GM23338 (cell line): ENCODE results near the gene PKM. TPM values are rescaled to one million over a fixed set of nuclear protein-coding genes. Genes with fewer than 3 reads are reported as not detected.

Experiments used
- ATAC-seq: fragments of 200-7000 bp; cut with Tn5 transposase; 3 replicates; pipeline ENCODE4 v1.9.1; 2020
- DNase-seq: peaks from one replicate; pipeline ENCODE4 v3.0.0-alpha.2; 2015; ENCODE audit warnings: low spot score
- H2AFZ ChIP-seq: fragments of 200-600 bp; sonication (generic); 2 replicates; pipeline ENCODE4 v1.8.0; 2016; ENCODE audit warnings: antibody characterized with exemption, mild to moderate bottlenecking, moderate library complexity
- H3F3A ChIP-seq: fragments of 200-600 bp; sonication (generic); replicated peaks from 2 replicates; pipeline ENCODE4 v1.8.0; 2017; ENCODE audit warnings: antibody characterized with exemption, mixed run types, low read depth
- H3K27ac ChIP-seq: fragments of 200-600 bp; sonication (generic); 2 replicates; pipeline ENCODE4 v1.6.1; 2016; ENCODE audit warnings: low read depth
- H3K27me3 ChIP-seq: fragments of 200-600 bp; sonication (generic); 2 replicates; pipeline ENCODE4 v1.8.0; 2016; ENCODE audit warnings: mild to moderate bottlenecking, mixed run types, moderate library complexity; ENCODE audit not compliant: insufficient read depth
- H3K36me3 ChIP-seq: fragments of 200-600 bp; sonication (generic); 2 replicates; pipeline ENCODE4 v1.8.0; 2016; ENCODE audit warnings: mild to moderate bottlenecking; ENCODE audit not compliant: insufficient read depth
- H3K4me1 ChIP-seq: fragments of 200-600 bp; sonication (generic); 2 replicates; pipeline ENCODE4 v1.8.0; 2016; ENCODE audit warnings: mild to moderate bottlenecking, moderate library complexity; ENCODE audit not compliant: insufficient read depth
- H3K4me2 ChIP-seq: fragments of 200-600 bp; sonication (generic); 2 replicates; pipeline ENCODE4 v1.7.1; 2017; ENCODE audit warnings: mixed run types
- H3K4me3 ChIP-seq: fragments of 200-600 bp; sonication (generic); 2 replicates; pipeline ENCODE4 v1.6.1; 2016; ENCODE audit warnings: mixed run types
- H3K79me2 ChIP-seq: fragments of 200-600 bp; sonication (generic); replicated peaks from 2 replicates; pipeline ENCODE4 v1.8.0; 2017; ENCODE audit warnings: mild to moderate bottlenecking; ENCODE audit not compliant: insufficient read depth
- H3K9me2 ChIP-seq: fragments of 200-600 bp; sonication (generic); 2 replicates; pipeline ENCODE4 v1.8.0; 2017; ENCODE audit not compliant: insufficient read depth
- H4K20me1 ChIP-seq: fragments of 200-600 bp; sonication (generic); replicated peaks from 2 replicates; pipeline ENCODE4 v1.8.0; 2017; ENCODE audit warnings: mild to moderate bottlenecking; ENCODE audit not compliant: insufficient read depth
- H3K27ac Mint-ChIP-seq: 2 replicates; pipeline ENCODE4 v1.8.0; 2020; ENCODE audit warnings: inconsistent platforms, mild to moderate bottlenecking, moderate library complexity, mixed read lengths
- H3K27me3 Mint-ChIP-seq: 3 replicates; pipeline ENCODE4 v1.8.0; 2022; ENCODE audit warnings: low read depth, mild to moderate bottlenecking, moderate library complexity, mixed read lengths, inconsistent platforms; ENCODE audit not compliant: insufficient read depth, poor library complexity
- H3K36me3 Mint-ChIP-seq: 3 replicates; pipeline ENCODE4 v1.8.0; 2021; ENCODE audit warnings: low read depth, mild to moderate bottlenecking, inconsistent platforms, moderate library complexity, mixed read lengths
- H3K4me1 Mint-ChIP-seq: 3 replicates; pipeline ENCODE4 v1.8.0; 2020; ENCODE audit warnings: mild to moderate bottlenecking, inconsistent platforms, mixed read lengths
- H3K4me3 Mint-ChIP-seq: 3 replicates; pipeline ENCODE4 v1.8.0; 2021; ENCODE audit warnings: moderate library complexity, mild to moderate bottlenecking, inconsistent platforms, mixed read lengths
- H3K9me3 Mint-ChIP-seq: 3 replicates; pipeline ENCODE4 v1.8.0; 2020; ENCODE audit warnings: moderate library complexity, mild to moderate bottlenecking, inconsistent platforms, mixed read lengths
- CREB1 ChIP-seq: fragments of 250-450 bp; sonication (Bioruptor Pico); IDR thresholded peaks from 2 replicates; pipeline ENCODE4 v1.5.0; 2020; ENCODE audit warnings: low read depth, mild to moderate bottlenecking, moderate library complexity
- CTCF ChIP-seq, 2 experiments: fragments of 200-600 bp in 1 of 2; sonication (generic) in 1 of 2; conservative IDR thresholded peaks; 2 replicates each; pipeline versions ENCODE4 v1.5.1 to v1.6.1; 2016 to 2017; ENCODE audit warnings: antibody characterized with exemption in 2 of 2, low read depth in 2 of 2, mild to moderate bottlenecking in 2 of 2, moderate library complexity in 1 of 2
- ETS1 ChIP-seq: IDR thresholded peaks from 2 replicates; pipeline ENCODE4 v1.6.1; 2016; ENCODE audit warnings: antibody characterized with exemption
- EZH2 ChIP-seq: fragments of 200-600 bp; sonication (generic); IDR thresholded peaks from one replicate; pipeline ENCODE4 v1.8.0; 2017; ENCODE audit warnings: antibody characterized with exemption, mild to moderate bottlenecking, low read depth; ENCODE audit not compliant: unreplicated experiment
- EZH2phosphoT487 ChIP-seq: fragments of 200-600 bp; sonication (generic); IDR thresholded peaks from one replicate; pipeline ENCODE4 v1.8.1; 2018; ENCODE audit warnings: antibody characterized with exemption; ENCODE audit not compliant: unreplicated experiment
- JUNB ChIP-seq: IDR thresholded peaks from one replicate; pipeline ENCODE4 v1.6.1; 2016; ENCODE audit warnings: antibody characterized with exemption; ENCODE audit not compliant: unreplicated experiment
- NANOG ChIP-seq: IDR thresholded peaks from 2 replicates; pipeline ENCODE4 v1.6.1; 2016; ENCODE audit warnings: antibody characterized with exemption, borderline replicate concordance
- POLR2AphosphoS5 ChIP-seq: IDR thresholded peaks from 2 replicates; pipeline ENCODE4 v1.6.1; 2016; ENCODE audit warnings: antibody characterized with exemption, low read depth
- STAT1 ChIP-seq: IDR thresholded peaks from one replicate; pipeline ENCODE4 v1.6.1; 2016; ENCODE audit warnings: antibody characterized with exemption; ENCODE audit not compliant: unreplicated experiment
- ZNF114 ChIP-seq: fragments of 250-450 bp; sonication (Bioruptor Pico); IDR thresholded peaks from 2 replicates; pipeline ENCODE4 v1.5.0; 2020; ENCODE audit warnings: mild to moderate bottlenecking, moderate library complexity
- ZNF331 ChIP-seq: fragments of 250-450 bp; sonication (Bioruptor Pico); IDR thresholded peaks from 2 replicates; pipeline ENCODE4 v1.5.0; 2020; ENCODE audit warnings: low read depth, mild to moderate bottlenecking, moderate library complexity
- ZNF462 ChIP-seq: fragments of 250-450 bp; sonication (Bioruptor Pico); IDR thresholded peaks from 2 replicates; pipeline ENCODE4 v1.5.0; 2020; ENCODE audit warnings: mild to moderate bottlenecking, moderate library complexity
- polyA plus RNA-seq: library from polyadenylated mRNA; unstranded; fragments of >200 nt; fragmentation: Nextera tagmentation; extraction: Ambion mirVana; gene quantifications from 2 replicates; pipeline ENCODE4 v1.2.1, GENCODE V29; 2016
- total RNA-seq: library from RNA; depleted of rRNA; stranded (reverse); fragments of >200 nt; shearing (Covaris generic); gene quantifications from 2 replicates; pipeline ENCODE4 v1.2.3, GENCODE V29; 2014
- TF ChIP-seq, protein P1 (sequence below): IDR thresholded peaks from one replicate; pipeline ENCODE4 v1.6.1; 2018; ENCODE audit warnings: antibody characterized with exemption; ENCODE audit not compliant: unreplicated experiment

The PKM gene
- total and polyA plus RNA-seq, 2 experiments from 2014 or later = 432 to 1,137 TPM

GRCh38 chr15:72201391-72201921 lies 29.5 kb downstream of the PKM start:
- H3K79me2 ChIP-seq = 0 out of 2 replicates have a peak, but pooled peaks cover 2% of the 10 kb centered on the region
- H3K36me3 ChIP-seq = peaks cover 64% of the 10 kb centered on the region
- H3K27ac ChIP-seq = no peak overlapping the region
- H3K27me3 Mint-ChIP-seq = peaks cover 31% of the 10 kb centered on the region
- peaks cover 85% of the 10 kb centered on the region for H3K36me3 Mint-ChIP-seq
- peaks cover 82% of the 10 kb centered on the region for H3F3A ChIP-seq
- H3K4me3 Mint-ChIP-seq = no peak overlapping the region
- no peaks in the 10 kb centered on the region for H3K9me2 ChIP-seq
- H3K4me1 Mint-ChIP-seq = peaks cover 8% of the 10 kb centered on the region
- H2AFZ ChIP-seq = no peak overlapping the region
- peaks cover 9% of the 10 kb centered on the region for H3K27me3 ChIP-seq
- peaks cover 56% of the 10 kb centered on the region for H4K20me1 ChIP-seq
- no peak overlapping the region for H3K27ac Mint-ChIP-seq
- H3K4me2 ChIP-seq = no peak overlapping the region
- H3K4me1 ChIP-seq = 0 out of 2 replicates have a peak, but pooled peaks cover 9% of the 10 kb centered on the region
- ATAC-seq (no peak), DNase-seq (no peak)
- H3K9me3 Mint-ChIP-seq = peaks cover 3% of the 10 kb centered on the region; the same call in 1 of the 3 replicates
- no peak overlapping the region for H3K4me3 ChIP-seq
- TF ChIP-seq NANOG (no peak), CREB1 (CRISPR knock-in tag) (no peak), ZNF114 (CRISPR knock-in tag) (no peak), ZNF331 (CRISPR knock-in tag) (no peak), EZH2phosphoT487 (no peak), JUNB (no peak), ZNF462 (CRISPR knock-in tag) (no peak), ETS1 (no peak), EZH2 (no peak), POLR2AphosphoS5 (no peak), CTCF (conservative IDR thresholded peaks at IDR 0.05; ENCODE audit: low read depth in 2 of 2) (no peak), STAT1 (no peak)
- TF ChIP-seq, protein P1, sequence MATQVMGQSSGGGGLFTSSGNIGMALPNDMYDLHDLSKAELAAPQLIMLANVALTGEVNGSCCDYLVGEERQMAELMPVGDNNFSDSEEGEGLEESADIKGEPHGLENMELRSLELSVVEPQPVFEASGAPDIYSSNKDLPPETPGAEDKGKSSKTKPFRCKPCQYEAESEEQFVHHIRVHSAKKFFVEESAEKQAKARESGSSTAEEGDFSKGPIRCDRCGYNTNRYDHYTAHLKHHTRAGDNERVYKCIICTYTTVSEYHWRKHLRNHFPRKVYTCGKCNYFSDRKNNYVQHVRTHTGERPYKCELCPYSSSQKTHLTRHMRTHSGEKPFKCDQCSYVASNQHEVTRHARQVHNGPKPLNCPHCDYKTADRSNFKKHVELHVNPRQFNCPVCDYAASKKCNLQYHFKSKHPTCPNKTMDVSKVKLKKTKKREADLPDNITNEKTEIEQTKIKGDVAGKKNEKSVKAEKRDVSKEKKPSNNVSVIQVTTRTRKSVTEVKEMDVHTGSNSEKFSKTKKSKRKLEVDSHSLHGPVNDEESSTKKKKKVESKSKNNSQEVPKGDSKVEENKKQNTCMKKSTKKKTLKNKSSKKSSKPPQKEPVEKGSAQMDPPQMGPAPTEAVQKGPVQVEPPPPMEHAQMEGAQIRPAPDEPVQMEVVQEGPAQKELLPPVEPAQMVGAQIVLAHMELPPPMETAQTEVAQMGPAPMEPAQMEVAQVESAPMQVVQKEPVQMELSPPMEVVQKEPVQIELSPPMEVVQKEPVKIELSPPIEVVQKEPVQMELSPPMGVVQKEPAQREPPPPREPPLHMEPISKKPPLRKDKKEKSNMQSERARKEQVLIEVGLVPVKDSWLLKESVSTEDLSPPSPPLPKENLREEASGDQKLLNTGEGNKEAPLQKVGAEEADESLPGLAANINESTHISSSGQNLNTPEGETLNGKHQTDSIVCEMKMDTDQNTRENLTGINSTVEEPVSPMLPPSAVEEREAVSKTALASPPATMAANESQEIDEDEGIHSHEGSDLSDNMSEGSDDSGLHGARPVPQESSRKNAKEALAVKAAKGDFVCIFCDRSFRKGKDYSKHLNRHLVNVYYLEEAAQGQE = no peak
